Endothelial cell of umbilical vein (primary cell): Measurements from ENCODE around the gene NOX5. TPM values are rescaled to one million over a fixed set of nuclear protein-coding genes. Genes with fewer than 3 reads are reported as not detected.

ENCODE experiments used
- BruUV-seq: library from RNA; stranded (reverse); fragments of 400-500 nt; replicated peaks from 2 replicates; lab custom pipeline; 2021; lab: Mats Ljungman, UMichigan
- CTCF ChIA-PET: fragments of 300-600, 350-600 bp; sonication (Branson Sonifier 250); formaldehyde crosslinking; loops from one replicate; lab custom pipeline; 2021; ENCODE audit warnings: antibody characterized with exemption, inconsistent platforms; lab: Charles Lee
- POLR2A ChIA-PET: fragments of 300-600, 350-600 bp; sonication (Branson Sonifier 250); formaldehyde crosslinking; loops from one replicate; lab custom pipeline; 2021; ENCODE audit warnings: antibody characterized with exemption, inconsistent platforms; lab: Charles Lee
- DNase-seq: peaks from one replicate; pipeline ENCODE4 v3.0.0-alpha.2; 2011; ENCODE audit warnings: low read depth, low spot score
- FAIRE-seq: peaks from 2 replicates; lab custom pipeline; 2011; peaks lifted over from hg19 to GRCh38; lab: Jason Lieb, UNC
- H2AFZ ChIP-seq: 2 replicates; pipeline ENCODE4 v1.6.0; 2012; ENCODE audit warnings: low read depth, low read length, control low read depth, inconsistent platforms
- H3K27ac ChIP-seq: 2 replicates; pipeline ENCODE4 v1.5.1; 2011; ENCODE audit warnings: low read depth, mild to moderate bottlenecking, control low read depth, low read length, moderate library complexity; ENCODE audit not compliant: insufficient read depth
- H3K27me3 ChIP-seq, 2 experiments: 2 replicates each; pipeline versions ENCODE4 v1.6.0 to v1.6.1; 2011; ENCODE audit warnings: low read length in 2 of 2, mixed read lengths in 1 of 2; ENCODE audit not compliant: control insufficient read depth in 2 of 2, insufficient read depth in 2 of 2
- H3K36me3 ChIP-seq, 2 experiments: 2 replicates in 1 of 2; 3 replicates in 1 of 2; pipeline ENCODE4 v1.5.1; 2011; ENCODE audit warnings: low read length in 2 of 2, mild to moderate bottlenecking in 1 of 2, moderate library complexity in 1 of 2; ENCODE audit not compliant: control insufficient read depth in 2 of 2, insufficient read depth in 2 of 2; ENCODE audit errors: extremely low read depth in 1 of 2
- H3K4me1 ChIP-seq: 3 replicates; pipeline ENCODE4 v1.5.1; 2011; ENCODE audit warnings: mild to moderate bottlenecking, low read length; ENCODE audit not compliant: control insufficient read depth, insufficient read depth; ENCODE audit errors: extremely low read depth
- H3K4me2 ChIP-seq: 2 replicates; pipeline ENCODE4 v1.6.1; 2011; ENCODE audit warnings: low read length, control low read depth, mixed read lengths; ENCODE audit not compliant: insufficient read depth
- H3K4me3 ChIP-seq, 3 experiments: fragments of 200-600 bp in 1 of 3; sonication (generic), shearing (Covaris generic) in 1 of 3; replicated peaks in 1 of 3; 2 replicates each; pipeline ENCODE4 v1.5.1; 2011 to 2016; ENCODE audit warnings: control low read depth in 3 of 3, low read length in 3 of 3, mild to moderate bottlenecking in 2 of 3, inconsistent platforms in 1 of 3, low read depth in 1 of 3, moderate library complexity in 1 of 3; ENCODE audit not compliant: insufficient read depth in 1 of 3
- H3K79me2 ChIP-seq: 2 replicates; pipeline ENCODE4 v1.6.0; 2012; ENCODE audit warnings: low read length, inconsistent platforms; ENCODE audit not compliant: control insufficient read depth, insufficient read depth
- H3K9ac ChIP-seq: replicated peaks from 2 replicates; pipeline ENCODE3; 2011; ENCODE audit warnings: low read length, control low read depth; ENCODE audit not compliant: insufficient read depth; ENCODE audit errors: extremely low read depth
- H3K9me1 ChIP-seq: replicated peaks from 3 replicates; pipeline ENCODE4 v1.6.0; 2011; ENCODE audit warnings: mild to moderate bottlenecking, low read length; ENCODE audit not compliant: control insufficient read depth, insufficient read depth; ENCODE audit errors: extremely low read depth
- H3K9me3 ChIP-seq: replicated peaks from 2 replicates; pipeline ENCODE4 v1.5.1; 2012; ENCODE audit warnings: low read length, inconsistent platforms; ENCODE audit not compliant: control insufficient read depth, insufficient read depth
- H4K20me1 ChIP-seq: replicated peaks from 2 replicates; pipeline ENCODE3; 2011; ENCODE audit warnings: mild to moderate bottlenecking, low read length; ENCODE audit not compliant: control insufficient read depth, insufficient read depth; ENCODE audit errors: extremely low read depth
- EZH2 ChIP-seq: IDR thresholded peaks from 2 replicates; pipeline ENCODE4 v1.6.1; 2012; ENCODE audit warnings: borderline replicate concordance, low read depth, mild to moderate bottlenecking, moderate library complexity, low read length, inconsistent platforms; ENCODE audit not compliant: severe bottlenecking
- FOS ChIP-seq: IDR thresholded peaks from 2 replicates; pipeline ENCODE4 v1.6.1; 2011; ENCODE audit warnings: mild to moderate bottlenecking, low read length, moderate library complexity, borderline replicate concordance; ENCODE audit not compliant: insufficient read depth
- GATA2 ChIP-seq: IDR thresholded peaks from 2 replicates; pipeline ENCODE4 v1.7.0; 2011; ENCODE audit warnings: low read depth, mild to moderate bottlenecking, moderate library complexity, mixed read lengths, low read length; ENCODE audit not compliant: insufficient read length, insufficient read depth
- JUN ChIP-seq: IDR thresholded peaks from 2 replicates; pipeline ENCODE4 v1.6.1; 2011; ENCODE audit warnings: borderline replicate concordance, low read depth; ENCODE audit not compliant: insufficient read length, insufficient read depth
- MAX ChIP-seq: IDR thresholded peaks from 2 replicates; pipeline ENCODE4 v1.6.1; 2011; ENCODE audit not compliant: insufficient read depth, insufficient read length
- MYC ChIP-seq: IDR thresholded peaks from one replicate; pipeline ENCODE4 v1.6.1; 2011; ENCODE audit warnings: mild to moderate bottlenecking, low read depth, low read length
- POLR2A ChIP-seq: IDR thresholded peaks from 2 replicates; pipeline ENCODE4 v1.6.1; 2012; ENCODE audit warnings: low read depth, mild to moderate bottlenecking, control low read depth, low read length
- POLR2AphosphoS5 ChIP-seq: IDR thresholded peaks from 2 replicates; pipeline ENCODE4 v1.6.1; 2012; ENCODE audit warnings: low read depth, mild to moderate bottlenecking, control low read depth, low read length, moderate library complexity; ENCODE audit not compliant: insufficient read depth
- dilution Hi-C: fragments of 300-500 bp; cut with MboI; formaldehyde crosslinking; loops from one replicate; pipeline ENCODE4 v1.15.0; 2019; ENCODE audit warnings: low sequenced_read_pairs; ENCODE audit not compliant: extremely low pct_ligation_motif_present
- intact Hi-C: fragments of 100-400 bp; cut with micrococcal nuclease; formaldehyde crosslinking; loops from one replicate; pipeline ENCODE4 v1.10.0; 2022
- polyA plus RNA-seq, 4 experiments: library from polyadenylated mRNA; depleted of rRNA in 3 of 4; stranded (reverse) in 3 of 4; unstranded in 1 of 4; fragments of >200 nt; gene quantifications; 2 replicates each; pipeline versions ENCODE4 v1.2.1 to v1.2.3, GENCODE V29; 2011 to 2012; ENCODE audit warnings: missing spikeins in 1 of 4
- total RNA-seq: library from RNA; stranded (reverse); gene quantifications from 2 replicates; pipeline ENCODE4 v1.2.3, GENCODE V29; 2021
- TF ChIP-seq, protein P1 (sequence below), 2 donors: IDR thresholded peaks; 1 replicate in 1 of 2; 2 replicates in 1 of 2; pipeline ENCODE4 v1.5.1; 2011; ENCODE audit warnings: low read length in 2 of 2, mild to moderate bottlenecking in 2 of 2, moderate library complexity in 2 of 2, control low read depth in 1 of 2, inconsistent platforms in 1 of 2, low read depth in 1 of 2; ENCODE audit not compliant: insufficient read depth in 1 of 2; ENCODE audit errors: extremely low read depth in 1 of 2

NOX5 gene
- total and polyA plus RNA-seq, 2 donors (not counting 3 experiments of a cell fraction or from before 2014, with no cell fraction given) = 0.08 TPM; not detected in 1

GRCh38 chr15:69060041-69060481 lies 45.6 kb downstream of the NOX5 start:
- FAIRE-seq (no peak), DNase-seq (no peak)
- Histone ChIP-seq H3K4me1 (peaks cover 12% of the 10 kb centered on the region), H3K9me3 (no peaks in the 10 kb centered on the region), H3K4me2 (no peak overlapping the region), H3K9ac (no peak overlapping the region), H3K4me3 (no peak overlapping the region), H3K36me3 (no peaks in the 10 kb centered on the region), H3K27me3 (peaks cover 0 to 6% of the 10 kb centered on the region in 2 experiments), H4K20me1 (no peaks in the 10 kb centered on the region), H3K27ac (no peak overlapping the region), H3K79me2 (no peaks in the 10 kb centered on the region), H2AFZ (no peak overlapping the region), H3K9me1 (no peaks in the 10 kb centered on the region)
- dilution Hi-C loops = no loop called here
- intact Hi-C loops = loop anchor here (2.0 kb wide), 1 partner anchor 95 kb away; no protein-coding TSS in a partner anchor
- ChIA-PET POLR2A (no interaction called here), CTCF (interaction anchor here (0.7 to 5.4 kb wide), 9 partner anchors 8 to 334 kb away, joined by 3 to 127 read pairs (median 7); partner anchors contain the start of gene GLCE)
- TF ChIP-seq FOS = no peak
- no TSS peak for BruUV-seq

- Histone ChIP-seq H3K4me2 (no peak overlapping the region), H3K9me3 (no peaks in the 10 kb centered on the region), H3K27ac (no peak overlapping the region), H3K36me3 (no peaks in the 10 kb centered on the region), H3K9ac (no peak overlapping the region), H3K27me3 (peaks cover 0 to 6% of the 10 kb centered on the region in 2 experiments), H3K9me1 (no peaks in the 10 kb centered on the region), H3K4me3 (no peak overlapping the region), H3K4me1 (peaks cover 12% of the 10 kb centered on the region), H2AFZ (no peak overlapping the region), H4K20me1 (no peaks in the 10 kb centered on the region), H3K79me2 (no peaks in the 10 kb centered on the region)
- intact Hi-C loops (loop anchor here (2.0 kb wide), 1 partner anchor 94 kb away; no protein-coding TSS in a partner anchor), dilution Hi-C loops (no loop called here)
- peak; percentile 59 for FAIRE-seq
- BruUV-seq = no TSS peak
- POLR2A ChIA-PET = no interaction called here
- no peak for DNase-seq
- TF ChIP-seq GATA2 (no peak), EZH2 (no peak), POLR2A (no peak), MAX (no peak), POLR2AphosphoS5 (no peak), MYC (no peak), JUN (no peak), FOS (no peak)
- TF ChIP-seq, protein P1, sequence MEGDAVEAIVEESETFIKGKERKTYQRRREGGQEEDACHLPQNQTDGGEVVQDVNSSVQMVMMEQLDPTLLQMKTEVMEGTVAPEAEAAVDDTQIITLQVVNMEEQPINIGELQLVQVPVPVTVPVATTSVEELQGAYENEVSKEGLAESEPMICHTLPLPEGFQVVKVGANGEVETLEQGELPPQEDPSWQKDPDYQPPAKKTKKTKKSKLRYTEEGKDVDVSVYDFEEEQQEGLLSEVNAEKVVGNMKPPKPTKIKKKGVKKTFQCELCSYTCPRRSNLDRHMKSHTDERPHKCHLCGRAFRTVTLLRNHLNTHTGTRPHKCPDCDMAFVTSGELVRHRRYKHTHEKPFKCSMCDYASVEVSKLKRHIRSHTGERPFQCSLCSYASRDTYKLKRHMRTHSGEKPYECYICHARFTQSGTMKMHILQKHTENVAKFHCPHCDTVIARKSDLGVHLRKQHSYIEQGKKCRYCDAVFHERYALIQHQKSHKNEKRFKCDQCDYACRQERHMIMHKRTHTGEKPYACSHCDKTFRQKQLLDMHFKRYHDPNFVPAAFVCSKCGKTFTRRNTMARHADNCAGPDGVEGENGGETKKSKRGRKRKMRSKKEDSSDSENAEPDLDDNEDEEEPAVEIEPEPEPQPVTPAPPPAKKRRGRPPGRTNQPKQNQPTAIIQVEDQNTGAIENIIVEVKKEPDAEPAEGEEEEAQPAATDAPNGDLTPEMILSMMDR (IDR thresholded peaks at IDR 0.05; ENCODE audit: extremely low read depth in 1 of 2, insufficient read depth in 1 of 2, low read depth in 1 of 2, low read length in 2 of 2) = no peak
- CTCF ChIA-PET = no interaction called here
These were observed 46.2 kb downstream of the NOX5 start for GRCh38 chr15:69060744-69061143.
